HG03025 (cell line): ENCODE results near the gene SGTA.
"Not testable (repeated sequence)": the region's sequence is repeated elsewhere in the genome, so short reads cannot be mapped to it uniquely, and the experiment has no call there.

Experiments used
- ATAC-seq: cut with Tn5 transposase; IDR thresholded peaks from one replicate; pipeline ENCODE4 v1.9.1; 2021; ENCODE audit warnings: mild to moderate bottlenecking, moderate library complexity; ENCODE audit not compliant: unreplicated experiment, low FRiP score

SGTA gene

DNA sequence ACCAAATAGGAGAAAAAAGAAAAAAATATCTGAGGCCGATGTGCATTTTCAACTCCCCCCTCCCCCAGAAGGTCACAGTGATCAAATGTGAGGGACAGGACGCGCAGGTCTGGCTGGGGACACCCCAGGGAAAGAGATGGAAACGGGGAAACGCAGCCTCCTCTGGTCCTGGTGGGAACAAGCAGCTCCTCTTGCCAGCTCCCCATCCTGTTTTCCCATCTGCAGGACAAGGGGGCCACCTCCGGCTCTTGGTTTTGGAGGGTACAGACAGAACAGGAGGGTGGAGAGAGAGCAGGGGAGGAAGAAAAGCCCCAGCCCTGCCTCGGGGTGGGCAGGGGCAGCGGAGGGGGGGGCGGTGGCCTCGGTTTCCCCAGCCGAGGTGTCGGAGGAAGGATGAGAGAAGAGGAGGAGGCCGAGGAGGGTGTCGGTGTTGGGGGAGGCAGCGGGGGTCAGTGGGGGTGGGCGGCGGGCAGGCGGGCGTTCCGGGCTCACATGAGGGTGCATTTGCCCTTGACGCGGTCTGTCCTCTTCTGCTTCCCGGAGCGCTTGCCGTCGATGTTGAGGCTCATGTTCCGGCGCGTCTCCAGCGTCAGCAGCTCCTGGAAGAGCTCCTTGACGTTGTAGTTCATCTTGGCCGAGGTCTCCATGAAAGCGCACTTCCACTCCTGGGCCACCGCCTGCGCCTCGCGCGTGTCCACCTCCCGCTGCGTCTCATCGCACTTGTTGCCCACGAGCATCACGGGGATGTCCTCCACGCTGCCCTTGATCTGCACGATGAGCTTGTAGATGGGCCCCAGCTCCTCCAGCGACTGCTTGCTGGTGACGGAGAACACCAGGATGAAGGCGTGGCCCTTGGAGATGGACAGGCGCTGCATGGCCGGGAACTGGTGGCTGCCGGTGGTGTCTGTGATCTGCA, 66.1 kb downstream of the SGTA start:
- no peak for ATAC-seq

DNA sequence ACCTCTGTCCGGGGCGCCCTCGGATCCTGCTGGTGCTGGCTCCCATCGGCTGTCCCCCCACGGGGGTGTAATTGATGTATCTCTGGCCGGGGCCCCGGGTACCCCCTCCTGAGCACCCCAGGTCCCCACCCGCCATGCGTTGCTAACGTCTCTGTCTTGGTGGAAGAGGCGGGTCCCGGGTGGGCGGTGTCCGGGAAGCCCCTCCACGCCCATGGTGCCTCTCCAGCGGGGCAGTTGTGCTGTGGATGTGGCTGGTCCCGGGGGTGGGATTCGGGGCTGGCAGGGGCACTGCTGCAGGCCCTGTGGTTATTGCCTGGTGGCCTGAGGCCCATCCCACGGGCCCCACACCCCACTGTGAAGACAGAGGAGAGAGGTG, 66.8 kb downstream of the SGTA start:
- no peak for ATAC-seq

DNA sequence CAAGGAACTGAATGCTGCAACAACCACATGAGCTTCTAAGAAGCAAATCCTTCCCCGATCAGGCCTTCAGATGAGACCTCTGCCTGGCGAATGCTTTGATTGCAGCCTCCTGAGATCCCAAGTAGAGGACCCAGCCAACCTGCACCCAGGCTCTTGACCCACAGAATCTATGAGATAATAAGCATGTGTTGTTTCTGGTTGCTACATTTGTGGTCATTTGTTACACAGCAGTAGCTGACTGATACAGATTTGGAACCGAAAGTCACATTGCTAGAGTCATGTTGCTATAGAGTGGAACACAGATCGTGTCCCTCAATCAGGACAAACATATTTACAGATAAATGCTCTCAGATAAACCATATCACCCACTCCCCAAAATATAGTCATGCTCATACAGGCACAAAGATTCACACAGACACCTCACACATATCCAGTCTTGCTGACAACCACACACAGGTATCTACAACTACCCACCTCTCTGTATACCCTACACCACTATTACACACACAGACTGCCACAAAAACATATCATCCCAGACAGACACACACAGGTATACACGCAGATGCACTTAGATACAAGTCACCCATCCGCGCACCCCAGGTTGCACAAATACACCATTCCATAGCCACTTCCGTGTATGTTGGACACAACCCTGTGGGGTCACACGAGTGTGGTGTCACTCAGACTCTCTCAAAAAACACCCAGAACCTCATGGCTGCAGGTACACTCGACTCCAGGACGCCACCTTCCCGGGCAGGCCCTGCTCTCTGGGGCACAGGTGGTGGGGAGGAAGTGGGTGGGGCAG, 67.4 kb downstream of the SGTA start:
- ATAC-seq, result no peak

DNA sequence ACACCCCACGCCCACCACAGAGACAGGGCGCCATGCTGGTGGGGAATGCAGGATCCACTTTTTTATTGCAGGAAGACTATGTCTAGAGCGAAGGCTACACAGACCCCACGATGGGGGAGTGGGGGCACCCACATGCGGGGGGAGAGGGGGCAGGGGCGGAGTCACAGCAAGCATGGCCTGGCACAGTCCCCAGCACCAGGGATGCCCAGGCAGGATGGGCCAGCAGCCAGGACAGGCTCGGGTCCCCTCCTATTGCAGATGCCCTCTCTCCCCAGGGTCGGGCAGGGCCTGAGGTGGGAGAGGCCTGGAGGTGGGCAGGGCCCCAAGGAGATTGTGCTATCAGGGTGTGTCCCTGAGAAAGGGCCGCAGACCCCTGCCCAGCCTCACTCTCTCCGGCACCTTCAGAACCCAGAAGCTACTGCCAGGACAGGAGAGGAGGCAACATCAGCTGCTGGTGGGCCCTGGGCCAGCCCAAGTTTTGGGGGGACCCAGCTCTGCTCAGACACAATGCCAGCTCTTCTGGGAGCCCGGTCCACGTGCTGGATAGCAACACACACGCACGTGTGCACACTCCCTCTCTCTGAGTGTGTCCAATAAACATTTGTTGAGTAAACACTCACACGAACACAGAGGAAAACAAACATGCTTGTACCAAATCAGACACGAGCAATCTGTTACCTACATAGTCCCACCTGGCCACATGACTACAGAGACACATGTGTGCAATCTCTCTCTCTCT, 68.4 kb downstream of the SGTA start:
- no peak for ATAC-seq

DNA sequence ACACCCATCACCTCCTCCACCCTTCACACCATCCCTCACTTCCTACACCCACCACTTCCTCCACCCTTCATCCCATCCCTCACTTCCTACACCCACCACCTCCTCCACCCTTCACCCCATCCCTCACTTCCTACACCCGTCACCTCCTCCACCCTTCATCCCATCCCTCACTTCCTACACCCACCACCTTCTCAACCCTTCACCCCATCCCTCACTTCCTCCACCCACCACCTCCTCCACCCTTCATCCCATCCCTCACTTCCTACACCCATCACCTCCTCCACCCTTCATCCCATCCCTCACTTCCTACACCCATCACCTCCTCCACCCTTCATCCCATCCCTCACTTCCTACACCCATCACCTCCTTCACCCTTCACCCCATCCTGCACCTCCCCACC, 69.0 kb downstream of the SGTA start:
- ATAC-seq, result not testable (repeated sequence)

DNA sequence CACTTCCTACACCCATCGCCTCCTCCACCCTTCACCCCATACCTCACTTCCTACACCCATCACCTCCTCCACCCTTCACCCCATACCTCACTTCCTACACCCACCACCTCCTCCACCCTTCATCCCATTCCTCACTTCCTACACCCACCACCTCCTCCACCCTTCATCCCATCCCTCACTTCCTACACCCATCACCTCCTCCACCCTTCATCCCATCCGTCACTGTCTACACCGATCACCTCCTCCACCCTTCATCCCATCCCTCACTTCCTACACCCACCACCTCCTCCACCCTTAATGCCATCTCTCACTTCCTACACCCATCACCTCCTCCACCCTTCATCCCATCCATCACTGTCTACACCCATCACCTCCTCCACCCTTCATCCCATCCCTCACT, 69.9 kb downstream of the SGTA start:
- not testable (repeated sequence) for ATAC-seq

DNA sequence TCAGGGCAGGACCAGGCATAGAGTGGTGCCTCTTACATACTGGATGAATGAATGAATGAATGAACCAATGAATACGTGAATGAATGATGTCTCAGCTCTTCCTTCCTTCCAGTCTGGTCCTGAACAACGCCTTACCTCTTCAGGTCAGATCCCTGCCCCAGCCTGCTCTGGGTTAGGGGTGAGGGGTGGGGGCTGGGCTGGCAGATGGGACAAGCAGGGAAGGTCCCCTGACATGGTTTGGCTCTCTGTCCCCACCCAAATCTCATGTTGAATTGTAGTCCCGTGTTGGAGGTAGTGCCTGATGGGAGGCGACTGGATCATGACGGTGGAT, 71.2 kb downstream of the SGTA start:
- no peak for ATAC-seq

DNA sequence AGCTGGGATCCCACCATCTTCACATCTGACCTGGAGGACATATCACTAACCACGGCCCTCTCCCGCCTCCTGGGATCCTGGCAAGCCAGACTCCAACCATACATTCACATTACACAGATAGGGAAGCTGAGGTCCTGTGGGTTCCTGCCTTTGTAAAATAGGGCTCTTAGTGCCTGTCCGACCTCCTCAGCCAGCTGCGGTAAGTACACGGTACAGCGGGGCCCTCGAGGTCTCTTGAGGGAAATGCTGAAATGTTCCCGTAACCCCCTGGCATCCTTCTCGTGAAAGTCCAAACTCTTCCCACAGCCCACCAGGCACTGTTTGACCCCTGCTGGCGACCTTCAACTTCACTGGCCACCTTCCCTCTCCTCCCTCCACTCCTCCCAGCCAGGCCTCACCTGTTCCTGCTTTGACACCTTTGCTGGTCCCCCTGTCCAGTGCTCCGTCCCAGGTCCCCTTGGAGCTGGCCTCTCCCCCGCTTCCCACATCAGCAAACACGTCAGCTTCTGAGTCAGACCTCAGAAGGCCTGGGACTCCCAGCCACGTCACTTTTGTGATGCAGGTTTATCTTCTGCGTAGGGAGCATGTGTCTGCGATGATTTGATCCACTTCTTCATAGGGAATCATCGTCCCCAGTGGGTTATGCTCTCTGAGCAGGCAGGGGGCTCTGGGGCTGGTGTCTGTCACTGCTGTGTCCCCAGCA, 71.8 kb downstream of the SGTA start:
- no peak for ATAC-seq

DNA sequence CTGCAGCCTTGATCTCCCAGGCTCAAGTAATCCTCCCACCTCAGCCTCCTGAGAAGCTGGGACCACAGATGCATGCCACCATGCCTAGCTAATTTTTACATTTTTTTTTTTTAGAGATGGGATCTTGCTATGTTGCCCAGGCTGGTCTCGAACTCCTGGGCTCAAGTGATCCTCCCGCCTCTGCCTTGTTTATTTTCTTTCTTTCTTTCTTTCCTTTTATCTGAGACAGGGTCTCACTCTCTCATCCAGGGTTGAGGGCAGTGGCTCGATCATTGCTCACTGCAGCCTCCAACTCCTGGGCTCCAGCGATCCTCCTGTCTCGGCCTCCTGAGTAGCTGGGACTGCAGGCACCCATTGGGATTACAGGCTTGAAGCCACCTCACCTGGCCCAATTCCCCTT, 76.8 kb downstream of the SGTA start:
- ATAC-seq, result no peak
